ENCODE data around the gene ARHGEF12.

GRCh38 chr11:120386774-120387371 lies 50.7 kb downstream of the ARHGEF12 start:
- TF ChIP-seq CTCF (IDR thresholded peaks at IDR 0.05) (no peak), POLR2A (IDR thresholded peaks at IDR 0.05) (no peak)

All from uterus (tissue), 2 donors.